ENCODE results near the gene RABL3. TPM values are rescaled to one million over a fixed set of nuclear protein-coding genes. Genes with fewer than 3 reads are reported as not detected.

Gene RABL3
- total and polyA plus RNA-seq, 7 donors, result 10.3 to 34.0 (median 22.5) TPM

- no peak for ATAC-seq
- intact Hi-C loops (cut with DNase I), result no loop called here
Observed at GRCh38 chr3:120753810-120754209, 11.5 kb upstream of the RABL3 start.

GRCh38 chr3:120752865-120753264, 10.5 kb upstream of the RABL3 start:
- no peaks in the 10 kb centered on the region for H3K9me3 ChIP-seq
- ATAC-seq (no peak), DNase-seq (no peak)
- H3K4me3 ChIP-seq, result no peak overlapping the region
- H3K36me3 ChIP-seq (ENCODE audit: insufficient read depth in 1 of 2, low read depth in 1 of 2), result peaks cover 0 to 12% of the 10 kb centered on the region in 2 donors
- intact Hi-C loops (cut with DNase I), result no loop called here
- no peak overlapping the region for H3K27ac ChIP-seq
- no peaks in the 10 kb centered on the region for H3K27me3 ChIP-seq (ENCODE audit: insufficient read depth in 3 of 3, low read length in 2 of 3)
- no peaks in the 10 kb centered on the region for H3K4me1 ChIP-seq
- no peak for TF ChIP-seq CTCF (IDR thresholded peaks at IDR 0.05)
- whole genome bisulfite sequencing, 3 donors, result 96 to 100% (median 96%) methylated on average over 2 of the region's 2 CpGs

More at GRCh38 chr3:120753810-120754209, 11.5 kb upstream of the RABL3 start:
- no peak for TF ChIP-seq CTCF (IDR thresholded peaks at IDR 0.05)
- no peaks in the 10 kb centered on the region for H3K4me1 ChIP-seq
- H3K27me3 ChIP-seq (ENCODE audit: insufficient read depth in 3 of 3, low read length in 2 of 3), result no peaks in the 10 kb centered on the region
- H3K4me3 ChIP-seq, result no peak overlapping the region
- H3K9me3 ChIP-seq, result no peaks in the 10 kb centered on the region
- H3K36me3 ChIP-seq (ENCODE audit: insufficient read depth in 1 of 2, low read depth in 1 of 2), result peaks cover 0 to 12% of the 10 kb centered on the region in 2 donors
- H3K27ac ChIP-seq, result no peak overlapping the region
- no peak for DNase-seq

GRCh38 chr3:120752230-120752629, 9.9 kb upstream of the RABL3 start:
- 93 to 100% (median 100%) methylated on average over 1 of the region's 1 CpG for WGBS, 3 donors
- intact Hi-C loops (cut with DNase I), result no loop called here
- Histone ChIP-seq H3K36me3 (ENCODE audit: insufficient read depth in 1 of 2, low read depth in 1 of 2) (peaks cover 0 to 12% of the 10 kb centered on the region in 2 donors), H3K27ac (no peak overlapping the region), H3K4me3 (no peak overlapping the region), H3K4me1 (no peaks in the 10 kb centered on the region), H3K9me3 (no peaks in the 10 kb centered on the region), H3K27me3 (ENCODE audit: insufficient read depth in 3 of 3, low read length in 2 of 3) (no peaks in the 10 kb centered on the region)
- ATAC-seq, result no peak
- no peak for TF ChIP-seq CTCF (IDR thresholded peaks at IDR 0.05)
- DNase-seq, result no peak

GRCh38 chr3:120749843-120750242, 7.5 kb upstream of the RABL3 start:
- 95 to 97% (median 97%) methylated on average over 1 of the region's 1 CpG for WGBS, 3 donors
- H3K4me1 ChIP-seq, result no peaks in the 10 kb centered on the region
- H3K9me3 ChIP-seq, result no peaks in the 10 kb centered on the region
- no peak overlapping the region for H3K4me3 ChIP-seq
- H3K27me3 ChIP-seq (ENCODE audit: insufficient read depth in 3 of 3, low read length in 2 of 3), result no peaks in the 10 kb centered on the region
- no peak for TF ChIP-seq CTCF (IDR thresholded peaks at IDR 0.05)
- peaks cover 0 to 12% of the 10 kb centered on the region in 2 donors for H3K36me3 ChIP-seq (ENCODE audit: insufficient read depth in 1 of 2, low read depth in 1 of 2)
- intact Hi-C loops (cut with DNase I), result no loop called here
- ATAC-seq, result no peak
- DNase-seq, result no peak
- no peak overlapping the region for H3K27ac ChIP-seq

GRCh38 chr3:120745466-120745865, 3.1 kb upstream of the RABL3 start:
- no peaks in the 10 kb centered on the region for H3K27me3 ChIP-seq (ENCODE audit: insufficient read depth in 3 of 3, low read length in 2 of 3)
- DNase-seq (no peak), ATAC-seq (no peak)
- H3K9me3 ChIP-seq, result no peaks in the 10 kb centered on the region
- H3K4me3 ChIP-seq, result no peak overlapping the region
- intact Hi-C loops (cut with DNase I), result no loop called here
- no peak for TF ChIP-seq CTCF (IDR thresholded peaks at IDR 0.05)
- peaks cover 0 to 2% of the 10 kb centered on the region in 2 donors for H3K36me3 ChIP-seq (ENCODE audit: insufficient read depth in 1 of 2, low read depth in 1 of 2)
- no peak overlapping the region for H3K27ac ChIP-seq
- H3K4me1 ChIP-seq, result peaks cover 12% of the 10 kb centered on the region
- WGBS, 3 donors, result 75 to 85% (median 78%) methylated on average over 3 of the region's 3 CpGs
